Pancreas (tissue), 10 donors: ENCODE results near the gene DNM2. TPM values are rescaled to one million over a fixed set of nuclear protein-coding genes. Genes with fewer than 3 reads are reported as not detected.

ENCODE experiments used
- ATAC-seq, 4 donors: fragments of 200-7000 bp; cut with Tn5 transposase; one replicate each; pipeline versions ENCODE4 v1.8.0 to v1.9.1; 2020; ENCODE audit warnings: mild to moderate bottlenecking in 4 of 4, moderate library complexity in 4 of 4
- DNase-seq, 6 donors: peaks; one replicate each; pipeline ENCODE4 v3.0.0-alpha.2; 2020
- FAIRE-seq: peaks from 2 replicates; lab custom pipeline; 2012; peaks lifted over from hg19 to GRCh38; lab: Jason Lieb, UNC
- H3K27ac ChIP-seq, 4 donors: fragments of 200-600 bp; sonication (generic); 1 replicate in 3 of 4; 2 replicates in 1 of 4; pipeline versions ENCODE4 v1.5.0 to v1.8.0; 2020
- H3K27me3 ChIP-seq, 4 donors: fragments of 200-600 bp; one replicate each; pipeline ENCODE4 v1.8.0; 2021
- H3K36me3 ChIP-seq, 3 donors: fragments of 200-600 bp; sonication (generic) in 1 of 3; one replicate each; pipeline versions ENCODE4 v1.5.0 to v1.8.0; 2020 to 2021
- H3K4me1 ChIP-seq, 3 donors: fragments of 200-600 bp; one replicate each; pipeline ENCODE4 v1.8.0; 2021
- H3K4me3 ChIP-seq, 4 donors: fragments of 200-600 bp; sonication (generic) in 2 of 4; one replicate each; pipeline versions ENCODE4 v1.5.0 to v1.8.0; 2020 to 2021
- H3K9me3 ChIP-seq, 4 donors: fragments of 200-600 bp; one replicate each; pipeline ENCODE4 v1.8.0; 2021
- CTCF ChIP-seq, 4 donors: fragments of 200-600 bp; sonication (generic) in 3 of 4; IDR thresholded peaks; one replicate each; pipeline versions ENCODE4 v1.5.0 to v1.8.0; 2021; ENCODE audit warnings: antibody characterized with exemption in 4 of 4
- WGBS, 2 donors: extraction: QIAGEN DNeasy Blood & Tissue Kit; methylation state at CpG; one replicate each; pipeline ENCODE4 v1.1.7; 2013; 5-methylcytosine and 5-hydroxymethylcytosine counted together
- intact Hi-C, 3 donors: fragments of 100-400 bp; cut with DNase I; formaldehyde crosslinking; loops; one replicate each; pipeline versions ENCODE4 v1.11.1 to v1.14.2; 2022
- polyA plus RNA-seq, 2 donors: library from polyadenylated mRNA; stranded (reverse); fragments of 200-250 nt; gene quantifications; one replicate each; pipeline ENCODE4 v1.2.3, GENCODE V29; 2013
- total RNA-seq, 6 donors: library from RNA; stranded (reverse); fragmentation: NEBNext Ultra II Directional in 4 of 6; extraction: Animal tissue kit (Norgen Biotek cat#: 25700) in 4 of 6; gene quantifications; one replicate each; pipeline versions ENCODE4 v1.2.1 to v1.2.4, GENCODE V29; 2021 to 2023
- donor health status: healthy with polysubstance abuse.
- donor health status: DM: no; HTN: no; CAD: no; lungs with moderate emphysema.
- donor health status: DM: no; HTN: no; CAD: no.
- donor health status: control.
- donor health status: control.
- donor health status: Bipolar disorder and iron deficiency.
- donor health status: DM: yes; HTN: yes; CAD: no.
- donor health status: DM: no; HTN: no; CAD: no.
- donor health status: DM: no; HTN: no; CAD: no.
- donor health status: DM: yes; HTN: yes; CAD: no.

DNM2 gene
- total and polyA plus RNA-seq, 8 donors = 52.5 to 115 (median 88.6) TPM

GRCh38 chr19:10829967-10830366 lies 112.1 kb downstream of the DNM2 start:
- peak in 1 of 6 donors; percentile 69 for DNase-seq
- 90 to 92% methylated on average over 13 to 16 of the region's 16 CpGs for WGBS, 2 donors
- no peak overlapping the region for H3K4me3 ChIP-seq
- no peak for ATAC-seq
- H3K4me1 ChIP-seq = no peaks in the 10 kb centered on the region
- FAIRE-seq = no peak
- no peak overlapping the region for H3K27ac ChIP-seq
- no peak for TF ChIP-seq CTCF (IDR thresholded peaks at IDR 0.05)
- no peaks in the 10 kb centered on the region for H3K27me3 ChIP-seq
- no peaks in the 10 kb centered on the region for H3K9me3 ChIP-seq
- peaks cover 2 to 52% (median 6%) of the 10 kb centered on the region in 3 donors for H3K36me3 ChIP-seq
- intact Hi-C loops = loop anchor here in 1 of 3 donors (10.0 kb wide), 1 partner anchor 115 kb away; the partner anchor contains the start of gene DNM2

- Histone ChIP-seq H3K27ac (no peak overlapping the region), H3K36me3 (peaks cover 2 to 48% (median 2%) of the 10 kb centered on the region in 3 donors), H3K9me3 (no peaks in the 10 kb centered on the region), H3K4me1 (no peaks in the 10 kb centered on the region), H3K27me3 (no peaks in the 10 kb centered on the region), H3K4me3 (no peak overlapping the region)
- intact Hi-C loops = loop anchor here in 1 of 3 donors (10.0 kb wide), 1 partner anchor 116 kb away; the partner anchor contains the start of gene DNM2
- ATAC-seq (no peak), FAIRE-seq (no peak), DNase-seq (peak in 1 of 6 donors; percentile 58)
- TF ChIP-seq CTCF (IDR thresholded peaks at IDR 0.05) = no peak
- 84 to 85% methylated on average over 7 of the region's 7 CpGs for WGBS, 2 donors
Measured at GRCh38 chr19:10830370-10830769, 112.5 kb downstream of the DNM2 start.

- 84 to 89% methylated on average over 31 to 33 of the region's 33 CpGs for WGBS, 2 donors
- H3K36me3 ChIP-seq = peaks cover 0 to 40% (median 2%) of the 10 kb centered on the region in 3 donors
- no peak for ATAC-seq
- peak in 1 of 6 donors; percentile 76 for DNase-seq
- no peak overlapping the region for H3K27ac ChIP-seq
- H3K4me3 ChIP-seq = no peak overlapping the region
- H3K9me3 ChIP-seq = no peaks in the 10 kb centered on the region
- H3K27me3 ChIP-seq = no peaks in the 10 kb centered on the region
- FAIRE-seq = no peak
- no peaks in the 10 kb centered on the region for H3K4me1 ChIP-seq
- TF ChIP-seq CTCF (IDR thresholded peaks at IDR 0.05) = no peak
- intact Hi-C loops = loop anchor here in 1 of 3 donors (10.0 kb wide), 1 partner anchor 116 kb away; the partner anchor contains the start of gene DNM2
Measured at GRCh38 chr19:10830931-10831779, 113.3 kb downstream of the DNM2 start.

- Histone ChIP-seq H3K27me3 (no peaks in the 10 kb centered on the region), H3K27ac (no peak overlapping the region), H3K9me3 (no peaks in the 10 kb centered on the region), H3K36me3 (peaks cover 0 to 30% (median 2%) of the 10 kb centered on the region in 3 donors), H3K4me1 (no peaks in the 10 kb centered on the region), H3K4me3 (no peak overlapping the region)
- 81 to 83% methylated on average over 28 of the region's 28 CpGs for WGBS, 2 donors
- DNase-seq (peak in 1 of 6 donors; percentile 59), FAIRE-seq (no peak), ATAC-seq (no peak)
- intact Hi-C loops = loop anchor here in 1 of 3 donors (10.0 kb wide), 1 partner anchor 117 kb away; the partner anchor contains the start of gene DNM2
- no peak for TF ChIP-seq CTCF (IDR thresholded peaks at IDR 0.05)
Measured at GRCh38 chr19:10831987-10832938, 114.4 kb downstream of the DNM2 start.
